GM12878 (cell line): ENCODE measurements around the gene CCDC117. TPM values are rescaled to one million over a fixed set of nuclear protein-coding genes. Genes with fewer than 3 reads are reported as not detected.
"Not testable (repeated sequence)": the region's sequence is repeated elsewhere in the genome, so short reads cannot be mapped to it uniquely, and the experiment has no call there.

Experiments
- ATAC-seq: fragments of 200-7000 bp; cut with Tn5 transposase; 3 replicates; pipeline ENCODE4 v1.9.1; 2020; ENCODE audit warnings: mild to moderate bottlenecking, moderate library complexity
- BruUV-seq: library from RNA; stranded (reverse); fragments of 400-500 nt; replicated peaks from 2 replicates; lab custom pipeline; 2021; lab: Mats Ljungman, UMichigan
- CTCF ChIA-PET: fragments of 300-600 bp; sonication (Branson Sonifier 250); formaldehyde crosslinking; extraction: SDS; loops from one replicate; lab custom pipeline; 2021; ENCODE audit warnings: inconsistent platforms; lab: Yijun Ruan, JAX
- POLR2A ChIA-PET: fragments of 350-600 bp; formaldehyde crosslinking; extraction: SDS; loops from one replicate; lab custom pipeline; 2021; ENCODE audit warnings: inconsistent platforms; lab: Charles Lee
- RAD21 ChIA-PET: fragments of 300-600 bp; sonication (Branson Sonifier 250); formaldehyde crosslinking; loops from one replicate; lab custom pipeline; 2023; ENCODE audit warnings: antibody characterized with exemption; ENCODE audit not compliant: unreplicated experiment; lab: Charles Lee
- SMC1A ChIA-PET: fragments of 300-600 bp; sonication (Branson Sonifier 250); formaldehyde crosslinking; loops from one replicate; lab custom pipeline; 2023; ENCODE audit not compliant: unreplicated experiment, uncharacterized antibody; lab: Charles Lee
- DNase-seq: peaks from one replicate; pipeline ENCODE4 v3.0.0-alpha.2; 2011; ENCODE audit warnings: low read depth, low spot score
- FAIRE-seq: peaks from 3 replicates; lab custom pipeline; 2011; peaks lifted over from hg19 to GRCh38; lab: Jason Lieb, UNC
- H2AFZ ChIP-seq: 2 replicates; pipeline ENCODE4 v1.6.0; 2011; ENCODE audit warnings: low read depth, low read length, control low read depth; ENCODE audit not compliant: control insufficient read depth
- H3K27ac ChIP-seq: 2 replicates; pipeline ENCODE4 v1.5.1; 2011; ENCODE audit warnings: control low read depth; ENCODE audit not compliant: control insufficient read depth, insufficient read depth
- H3K27me3 ChIP-seq, 2 experiments: replicated peaks in 1 of 2; 2 replicates each; pipeline versions ENCODE4 v1.6.0 to v1.6.1; 2011; ENCODE audit warnings: low read length in 1 of 2; ENCODE audit not compliant: control insufficient read depth in 2 of 2, insufficient read depth in 2 of 2
- H3K36me3 ChIP-seq, 2 experiments: 2 replicates each; pipeline ENCODE4 v1.5.1; 2011; ENCODE audit warnings: low read length in 1 of 2; ENCODE audit not compliant: control insufficient read depth in 2 of 2, insufficient read depth in 2 of 2
- H3K4me1 ChIP-seq: 2 replicates; pipeline ENCODE4 v1.6.1; 2011; ENCODE audit warnings: mild to moderate bottlenecking, low read length, moderate library complexity, mixed read lengths; ENCODE audit not compliant: control insufficient read depth, insufficient read depth
- H3K4me2 ChIP-seq: 2 replicates; pipeline ENCODE4 v1.6.0; 2011; ENCODE audit warnings: control low read depth; ENCODE audit not compliant: control insufficient read depth, insufficient read depth
- H3K4me3 ChIP-seq: fragments of 200-600 bp; sonication (generic); 2 replicates; pipeline ENCODE4 v1.5.1; 2016
- H3K79me2 ChIP-seq: 2 replicates; pipeline ENCODE4 v1.6.0; 2011; ENCODE audit warnings: low read length; ENCODE audit not compliant: control insufficient read depth, insufficient read depth
- H3K9ac ChIP-seq: 2 replicates; pipeline ENCODE4 v1.8.0; 2011; ENCODE audit warnings: low read length, control low read depth, mixed read lengths; ENCODE audit not compliant: control insufficient read depth, insufficient read depth
- H3K9me3 ChIP-seq: replicated peaks from 3 replicates; pipeline ENCODE4 v1.5.1; 2011; ENCODE audit warnings: mild to moderate bottlenecking, low read length; ENCODE audit not compliant: control insufficient read depth, insufficient read depth
- H4K20me1 ChIP-seq: 2 replicates; pipeline ENCODE4 v1.6.0; 2011; ENCODE audit not compliant: control insufficient read depth, insufficient read depth
- CTCF ChIP-seq, 3 experiments: IDR thresholded peaks in 2 of 3; conservative IDR thresholded peaks in 1 of 3; 2 replicates each; pipeline ENCODE4 v1.5.1; 2011; ENCODE audit warnings: low read depth in 3 of 3, low read length in 3 of 3, mild to moderate bottlenecking in 3 of 3, control low read depth in 2 of 3, moderate library complexity in 2 of 3, inconsistent platforms in 1 of 3, mixed read lengths in 1 of 3; ENCODE audit not compliant: control insufficient read depth in 2 of 3, insufficient read depth in 1 of 3; ENCODE audit errors: extremely low read depth in 1 of 3
- GABPA ChIP-seq: IDR thresholded peaks from 2 replicates; pipeline ENCODE4 v1.6.1; 2014; ENCODE audit warnings: antibody characterized with exemption, low read depth, mild to moderate bottlenecking, inconsistent platforms
- RAD21 ChIP-seq: IDR thresholded peaks from 2 replicates; pipeline ENCODE4 v1.6.1; 2011; ENCODE audit warnings: mild to moderate bottlenecking, low read depth, low read length, moderate library complexity; ENCODE audit not compliant: insufficient read depth
- TCF7 ChIP-seq: IDR thresholded peaks from 2 replicates; pipeline ENCODE4 v1.6.1; 2014; ENCODE audit warnings: antibody characterized with exemption, borderline replicate concordance
- WGBS: methylation state at CpG from one replicate; pipeline ENCODE4 v1.1.6; 2016; ENCODE audit warnings: low lambda C conversion rate; ENCODE audit not compliant: insufficient replicate concordance, insufficient coverage; ENCODE audit errors: missing lambda C conversion rate; 5-methylcytosine and 5-hydroxymethylcytosine counted together
- in situ Hi-C: fragments of 300-500 bp; cut with MboI; formaldehyde crosslinking; loops from 9 replicates; pipeline ENCODE4 v1.14.3; 2018; ENCODE audit warnings: mixed read lengths
- intact Hi-C: fragments of 100-400 bp; cut with micrococcal nuclease; formaldehyde crosslinking; loops from one replicate; pipeline ENCODE4 v1.14.2; 2022; ENCODE audit not compliant: unreplicated experiment
- polyA plus RNA-seq, 11 experiments: library from polyadenylated mRNA; depleted of rRNA in 4 of 11; unstranded in 6 of 11; stranded (reverse) in 5 of 11; fragments of >200 nt; fragmentation: Nextera tagmentation in 4 of 11; fragmentation: Illumina TruSeq in 1 of 11; extraction: Ambion mirVana in 4 of 11; extraction: Trizol in 1 of 11; gene quantifications; 1 replicate in 1 of 11; 2 replicates in 10 of 11; pipeline versions ENCODE4 v1.2.1 to v1.2.3, GENCODE V29; 2011 to 2016; ENCODE audit warnings: inconsistent platforms in 2 of 11, missing spikeins in 2 of 11, low read depth in 1 of 11
- total RNA-seq, 4 experiments: library from RNA; depleted of rRNA in 3 of 4; stranded (reverse); fragments of >200 nt in 3 of 4; fragmentation: Illumina TruSeq in 1 of 4; extraction: Trizol in 1 of 4; gene quantifications; 2 replicates each; pipeline versions ENCODE4 v1.2.1 to v1.2.3, GENCODE V29; 2013 to 2021

CCDC117 gene
- total and polyA plus RNA-seq, 10 of the 15 experiments (the other 5 are each of a cell fraction or from before 2014, with no cell fraction given), result 6.3 to 32.2 (median 20.6) TPM

GRCh38 chr22:28802595-28803123, 30.2 kb downstream of the CCDC117 start:
- H3K4me3 ChIP-seq, result peak overlapping the region; percentile 73
- 89% methylated on average over 5 of the region's 7 CpGs for WGBS
- no peak for FAIRE-seq
- no peak for DNase-seq
- ChIA-PET SMC1A (interaction anchor here (0.6 to 12.5 kb wide), 13 partner anchors 9 to 350 kb away, joined by 3 to 130 read pairs (median 4); partner anchors contain the start of gene CCDC117), RAD21 (interaction anchor here (1.2 to 7.8 kb wide), 8 partner anchors 9 to 238 kb away, joined by 3 to 58 read pairs (median 5); no protein-coding TSS in a partner anchor), CTCF (interaction anchor here (0.6 to 5.3 kb wide), 12 partner anchors 9 to 351 kb away, joined by 3 to 26 read pairs (median 4); no protein-coding TSS in a partner anchor), POLR2A (interaction anchor here (0.6 to 7.5 kb wide), 7 partner anchors 8 to 79 kb away, joined by 3 to 78 read pairs (median 26); partner anchors contain the start of gene CCDC117)
- no peaks in the 10 kb centered on the region for H3K36me3 ChIP-seq
- H3K27ac ChIP-seq, result peak overlapping the region; percentile 95
- ATAC-seq, result no peak
- no peak overlapping the region for H2AFZ ChIP-seq
- peak overlapping the region; percentile 84 for H3K4me2 ChIP-seq
- intact Hi-C loops, result loop anchor here (2.0 kb wide), 1 partner anchor 26 kb away; no protein-coding TSS in a partner anchor
- in situ Hi-C loops, result no loop called here
- no peaks in the 10 kb centered on the region for H3K27me3 ChIP-seq
- no peaks in the 10 kb centered on the region for H3K4me1 ChIP-seq
- BruUV-seq, result no TSS peak
- H4K20me1 ChIP-seq, result no peaks in the 10 kb centered on the region
- H3K9ac ChIP-seq, result peak overlapping the region; percentile 99
- TF ChIP-seq TCF7 (no peak), RAD21 (peak; percentile 40; the same call in 1 of the 2 replicates), GABPA (no peak), CTCF (IDR thresholded peaks at IDR 0.05 in 2 of 3, conservative IDR thresholded peaks at IDR 0.05 in 1 of 3; ENCODE audit: control insufficient read depth in 2 of 3, extremely low read depth in 1 of 3, insufficient read depth in 1 of 3, low read depth in 3 of 3, low read length in 3 of 3) (0 out of 6 replicates have a peak, but pooled peaks of 1 of the 3 experiments have one; percentile 13)
- no peaks in the 10 kb centered on the region for H3K9me3 ChIP-seq
- H3K79me2 ChIP-seq, result peaks cover 43% of the 10 kb centered on the region

GRCh38 chr22:28805426-28805825, 32.9 kb downstream of the CCDC117 start:
- ChIA-PET POLR2A (interaction anchor here (0.7 kb wide), 1 partner anchor 218 kb away, joined by 4 read pairs; no protein-coding TSS in a partner anchor), SMC1A (interaction anchor here (4.0 to 12.5 kb wide), 2 partner anchors 15 kb away, joined by 17 to 130 read pairs; no protein-coding TSS in a partner anchor)
- H3K4me2 ChIP-seq, H3K9me3 ChIP-seq, in situ Hi-C loops, H2AFZ ChIP-seq, intact Hi-C loops, H3K4me1 ChIP-seq, DNase-seq, H4K20me1 ChIP-seq, H3K27me3 ChIP-seq, BruUV-seq, H3K9ac ChIP-seq, ATAC-seq, RAD21 ChIA-PET, H3K27ac ChIP-seq, H3K36me3 ChIP-seq, CTCF ChIA-PET, FAIRE-seq, H3K4me3 ChIP-seq: not testable (repeated sequence)
- H3K79me2 ChIP-seq, result peaks cover 17% of the 10 kb centered on the region
- 97% methylated on average over 5 of the region's 5 CpGs for WGBS
